Measurements from ENCODE around the gene NUMB. TPM values are rescaled to one million over a fixed set of nuclear protein-coding genes. Genes with fewer than 3 reads are reported as not detected.

Gene NUMB
- total and polyA plus RNA-seq, 2 of the 13 experiments (the other 11 are each of a cell fraction or from before 2014, with no cell fraction given) = 20.3 to 71.1 TPM

DNA sequence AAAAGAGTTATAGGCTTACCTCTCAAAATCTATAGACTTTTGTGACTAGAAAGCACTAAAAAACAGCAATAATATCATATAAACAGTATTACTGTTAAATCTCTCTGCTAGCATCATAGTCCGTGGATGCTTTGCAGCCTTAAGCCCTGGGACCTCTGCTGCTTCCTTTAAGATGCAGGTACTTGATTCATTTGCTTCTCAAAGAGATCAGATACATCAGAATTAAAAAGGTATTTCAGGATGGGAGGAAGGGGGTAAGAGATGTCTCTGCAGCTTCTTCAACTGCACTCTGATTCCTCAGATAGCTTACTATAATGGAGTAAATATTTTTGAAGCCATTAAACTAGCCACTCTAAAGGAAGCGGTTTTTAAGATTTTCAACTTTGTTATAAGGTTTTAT, 171.7 kb downstream of the NUMB start:
- FAIRE-seq (no peak), DNase-seq (ENCODE audit: low spot score) (no peak), ATAC-seq (no peak)
- H3K4me3 ChIP-seq (replicated peaks in 1 of 3; ENCODE audit: insufficient read depth in 1 of 3, low read depth in 2 of 3, low read length in 3 of 3) = no peak overlapping the region
- H3K9me3 ChIP-seq (ENCODE audit: low read length) = no peaks in the 10 kb centered on the region
- TF ChIP-seq DNMT1 (CRISPR knock-in tag; IDR thresholded peaks at IDR 0.05) = no peak
- TF ChIP-seq ZNF781 (CRISPR knock-in tag; IDR thresholded peaks at IDR 0.05; ENCODE audit: borderline replicate concordance, not compliant biosample characterization) = no peak
- no peak for TF ChIP-seq ZNF619 (CRISPR knock-in tag; IDR thresholded peaks at IDR 0.05)
- no peak for TF ChIP-seq HDAC2 (CRISPR knock-in tag; IDR thresholded peaks at IDR 0.05)
- no peak for TF ChIP-seq ZKSCAN8 (CRISPR knock-in tag; IDR thresholded peaks at IDR 0.05; ENCODE audit: borderline replicate concordance)
- no peak for TF ChIP-seq YY1 (IDR thresholded peaks at IDR 0.05; ENCODE audit: insufficient read depth, insufficient replicate concordance, low read depth, low read length)
- TF ChIP-seq ZFP36L1 (CRISPR knock-in tag; IDR thresholded peaks at IDR 0.05) = no peak
- TF ChIP-seq EEA1 (CRISPR knock-in tag; IDR thresholded peaks at IDR 0.05; ENCODE audit: borderline replicate concordance) = no peak
- TF ChIP-seq, protein P1, sequence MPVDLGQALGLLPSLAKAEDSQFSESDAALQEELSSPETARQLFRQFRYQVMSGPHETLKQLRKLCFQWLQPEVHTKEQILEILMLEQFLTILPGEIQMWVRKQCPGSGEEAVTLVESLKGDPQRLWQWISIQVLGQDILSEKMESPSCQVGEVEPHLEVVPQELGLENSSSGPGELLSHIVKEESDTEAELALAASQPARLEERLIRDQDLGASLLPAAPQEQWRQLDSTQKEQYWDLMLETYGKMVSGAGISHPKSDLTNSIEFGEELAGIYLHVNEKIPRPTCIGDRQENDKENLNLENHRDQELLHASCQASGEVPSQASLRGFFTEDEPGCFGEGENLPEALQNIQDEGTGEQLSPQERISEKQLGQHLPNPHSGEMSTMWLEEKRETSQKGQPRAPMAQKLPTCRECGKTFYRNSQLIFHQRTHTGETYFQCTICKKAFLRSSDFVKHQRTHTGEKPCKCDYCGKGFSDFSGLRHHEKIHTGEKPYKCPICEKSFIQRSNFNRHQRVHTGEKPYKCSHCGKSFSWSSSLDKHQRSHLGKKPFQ (CRISPR knock-in tag; IDR thresholded peaks at IDR 0.05; ENCODE audit: insufficient replicate concordance) = no peak
- TF ChIP-seq POLR2AphosphoS5 (IDR thresholded peaks at IDR 0.05; ENCODE audit: low read depth, low read length) = no peak
- no peak for TF ChIP-seq ZNF629 (CRISPR knock-in tag; conservative IDR thresholded peaks at IDR 0.05)
- TF ChIP-seq, protein P2, sequence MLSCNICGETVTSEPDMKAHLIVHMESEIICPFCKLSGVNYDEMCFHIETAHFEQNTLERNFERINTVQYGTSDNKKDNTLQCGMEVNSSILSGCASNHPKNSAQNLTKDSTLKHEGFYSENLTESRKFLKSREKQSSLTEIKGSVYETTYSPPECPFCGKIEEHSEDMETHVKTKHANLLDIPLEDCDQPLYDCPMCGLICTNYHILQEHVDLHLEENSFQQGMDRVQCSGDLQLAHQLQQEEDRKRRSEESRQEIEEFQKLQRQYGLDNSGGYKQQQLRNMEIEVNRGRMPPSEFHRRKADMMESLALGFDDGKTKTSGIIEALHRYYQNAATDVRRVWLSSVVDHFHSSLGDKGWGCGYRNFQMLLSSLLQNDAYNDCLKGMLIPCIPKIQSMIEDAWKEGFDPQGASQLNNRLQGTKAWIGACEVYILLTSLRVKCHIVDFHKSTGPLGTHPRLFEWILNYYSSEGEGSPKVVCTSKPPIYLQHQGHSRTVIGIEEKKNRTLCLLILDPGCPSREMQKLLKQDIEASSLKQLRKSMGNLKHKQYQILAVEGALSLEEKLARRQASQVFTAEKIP (CRISPR knock-in tag; IDR thresholded peaks at IDR 0.05; ENCODE audit: borderline replicate concordance) = no peak
- no peak for TF ChIP-seq ZNF605 (CRISPR knock-in tag; IDR thresholded peaks at IDR 0.05)
- no peak for TF ChIP-seq BRCA1 (CRISPR knock-in tag; IDR thresholded peaks at IDR 0.05)
- TF ChIP-seq, protein P3, sequence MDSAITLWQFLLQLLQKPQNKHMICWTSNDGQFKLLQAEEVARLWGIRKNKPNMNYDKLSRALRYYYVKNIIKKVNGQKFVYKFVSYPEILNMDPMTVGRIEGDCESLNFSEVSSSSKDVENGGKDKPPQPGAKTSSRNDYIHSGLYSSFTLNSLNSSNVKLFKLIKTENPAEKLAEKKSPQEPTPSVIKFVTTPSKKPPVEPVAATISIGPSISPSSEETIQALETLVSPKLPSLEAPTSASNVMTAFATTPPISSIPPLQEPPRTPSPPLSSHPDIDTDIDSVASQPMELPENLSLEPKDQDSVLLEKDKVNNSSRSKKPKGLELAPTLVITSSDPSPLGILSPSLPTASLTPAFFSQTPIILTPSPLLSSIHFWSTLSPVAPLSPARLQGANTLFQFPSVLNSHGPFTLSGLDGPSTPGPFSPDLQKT (CRISPR knock-in tag; IDR thresholded peaks at IDR 0.05; ENCODE audit: borderline replicate concordance) = no peak
- no peak for TF ChIP-seq SMYD3 (CRISPR knock-in tag; IDR thresholded peaks at IDR 0.05)
- CTCF ChIA-PET (ENCODE audit: low intra/inter-chr PET ratio, low total read pairs) = no interaction called here
- H3K9ac ChIP-seq (ENCODE audit: insufficient read depth, low read depth, low read length) = no peak overlapping the region
- H3K4me2 ChIP-seq (ENCODE audit: low read depth, low read length) = no peak overlapping the region
- no peaks in the 10 kb centered on the region for H3K27me3 ChIP-seq (ENCODE audit: control insufficient read depth in 1 of 2, insufficient read depth in 2 of 2, low read length in 2 of 2)
- intact Hi-C loops (cut with micrococcal nuclease; ENCODE audit: unreplicated experiment) (loop anchor here (10.0 kb wide), 1 partner anchor 52 kb away; the partner anchor contains the start of gene PAPLN), in situ Hi-C loops (cut with HindIII; ENCODE audit: extremely low pct_ligation_motif_present, low pct_unique_long_range_greater_than_20kb) (no loop called here)
- no peaks in the 10 kb centered on the region for H3K79me2 ChIP-seq (ENCODE audit: insufficient read depth, low read length)
- peaks cover 8% of the 10 kb centered on the region for H3K4me1 ChIP-seq (ENCODE audit: insufficient read depth, low read length)
- WGBS (ENCODE audit: low lambda C conversion rate) = 91% methylated on average over 2 of the region's 2 CpGs
- H4K20me1 ChIP-seq (ENCODE audit: insufficient read depth, low read length) = peaks cover 4% of the 10 kb centered on the region; the same call in 1 of the 2 replicates
- no TSS peak for BruUV-seq (replicated peaks)
- POLR2A ChIA-PET = no interaction called here
- H3K27ac ChIP-seq (ENCODE audit: extremely low read length, insufficient read depth, low read length) = no peak overlapping the region
- H2AFZ ChIP-seq (ENCODE audit: low read length) = no peak overlapping the region
- peaks cover 24 to 55% of the 10 kb centered on the region in 2 experiments for H3K36me3 ChIP-seq (replicated peaks in 1 of 2; ENCODE audit: control insufficient read depth in 1 of 2, insufficient read depth in 2 of 2, low read length in 2 of 2)
